Gastrocnemius medialis (tissue), 4 donors: Measurements from ENCODE around the gene LCNL1. TPM values are rescaled to one million over a fixed set of nuclear protein-coding genes. Genes with fewer than 3 reads are reported as not detected.

ENCODE experiments used
- ATAC-seq, 2 donors: fragments of 150-250 bp; one replicate each; pipeline ENCODE4 v1.9.1; 2016
- DNase-seq, 2 donors: peaks; one replicate each; pipeline ENCODE4 v3.0.0-alpha.2; 2019
- H3K27ac ChIP-seq, 4 donors: fragments of 200-600 bp; sonication (generic); 1 replicate in 1 of 4; 2 replicates in 3 of 4; pipeline ENCODE4 v1.5.1; 2016 to 2018; ENCODE audit warnings: mild to moderate bottlenecking in 2 of 4, moderate library complexity in 1 of 4
- H3K27me3 ChIP-seq, 3 donors: fragments of 200-600 bp; sonication (generic) in 2 of 3; 1 replicate in 1 of 3; 2 replicates in 2 of 3; pipeline versions ENCODE4 v1.5.1 to v1.6.0; 2016 to 2019; ENCODE audit warnings: mild to moderate bottlenecking in 1 of 3, moderate library complexity in 1 of 3
- H3K36me3 ChIP-seq, 2 donors: fragments of 200-600 bp; sonication (generic) in 1 of 2; one replicate each; pipeline ENCODE4 v1.5.1; 2017 to 2018
- H3K4me1 ChIP-seq, 2 donors: fragments of 200-600 bp; sonication (generic) in 1 of 2; one replicate each; pipeline ENCODE4 v1.5.1; 2016 to 2017; ENCODE audit warnings: mild to moderate bottlenecking in 2 of 2
- H3K4me3 ChIP-seq, 4 donors: fragments of 200-600 bp; sonication (generic) in 3 of 4; 1 replicate in 1 of 4; 2 replicates in 3 of 4; pipeline ENCODE4 v1.5.1; 2016 to 2019; ENCODE audit warnings: mild to moderate bottlenecking in 2 of 4
- H3K9me3 ChIP-seq, 3 donors: fragments of 200-600 bp; sonication (generic) in 2 of 3; 1 replicate in 1 of 3; 2 replicates in 2 of 3; pipeline ENCODE4 v1.5.1; 2016 to 2019
- POLR2A ChIP-seq, 2 donors: fragments of 450-650 bp; IDR thresholded peaks; one replicate each; pipeline ENCODE4 v1.6.1; 2017; ENCODE audit warnings: antibody characterized with exemption in 2 of 2, mild to moderate bottlenecking in 2 of 2, moderate library complexity in 2 of 2
- in situ Hi-C, 4 donors: fragments of 200-750 bp; cut with MboI; loops; one replicate each; pipeline versions ENCODE4 v1.15.0 to v1.8.0; 2017; ENCODE audit warnings: low sequenced_read_pairs in 4 of 4
- intact Hi-C: fragments of 100-400 bp; cut with DNase I; formaldehyde crosslinking; loops from one replicate; pipeline ENCODE4 v1.15.1; 2023; ENCODE audit warnings: low total_unique reads
- total RNA-seq, 4 donors: library from RNA; depleted of rRNA; stranded (reverse); fragments of >200 nt; gene quantifications; one replicate each; pipeline versions ENCODE4 v1.1.0 to v1.2.3, GENCODE V29; 2016
- TF ChIP-seq, protein P1 (sequence below), 5 experiments: fragments of 450-650 bp in 3 of 5; fragments of 200-600 bp in 2 of 5; sonication (generic) in 2 of 5; IDR thresholded peaks in 4 of 5; conservative IDR thresholded peaks in 1 of 5; 1 replicate in 4 of 5; 2 replicates in 1 of 5; pipeline ENCODE4 v1.5.1; 2016 to 2019; ENCODE audit warnings: antibody characterized with exemption in 5 of 5, mild to moderate bottlenecking in 3 of 5, moderate library complexity in 3 of 5

The LCNL1 gene
- total RNA-seq, 4 donors from 2014 or later, result 0.10 TPM; not detected in 3

- peaks cover 0 to 17% of the 10 kb centered on the region in 2 donors for H3K36me3 ChIP-seq
- DNase-seq, result no peak
- intact Hi-C loops, result no loop called here
- peak overlapping the region in 1 of 4 donors; percentile 10 for H3K4me3 ChIP-seq
- H3K9me3 ChIP-seq, result no peaks in the 10 kb centered on the region
- no peak for TF ChIP-seq POLR2A (IDR thresholded peaks at IDR 0.05)
- TF ChIP-seq, protein P1, sequence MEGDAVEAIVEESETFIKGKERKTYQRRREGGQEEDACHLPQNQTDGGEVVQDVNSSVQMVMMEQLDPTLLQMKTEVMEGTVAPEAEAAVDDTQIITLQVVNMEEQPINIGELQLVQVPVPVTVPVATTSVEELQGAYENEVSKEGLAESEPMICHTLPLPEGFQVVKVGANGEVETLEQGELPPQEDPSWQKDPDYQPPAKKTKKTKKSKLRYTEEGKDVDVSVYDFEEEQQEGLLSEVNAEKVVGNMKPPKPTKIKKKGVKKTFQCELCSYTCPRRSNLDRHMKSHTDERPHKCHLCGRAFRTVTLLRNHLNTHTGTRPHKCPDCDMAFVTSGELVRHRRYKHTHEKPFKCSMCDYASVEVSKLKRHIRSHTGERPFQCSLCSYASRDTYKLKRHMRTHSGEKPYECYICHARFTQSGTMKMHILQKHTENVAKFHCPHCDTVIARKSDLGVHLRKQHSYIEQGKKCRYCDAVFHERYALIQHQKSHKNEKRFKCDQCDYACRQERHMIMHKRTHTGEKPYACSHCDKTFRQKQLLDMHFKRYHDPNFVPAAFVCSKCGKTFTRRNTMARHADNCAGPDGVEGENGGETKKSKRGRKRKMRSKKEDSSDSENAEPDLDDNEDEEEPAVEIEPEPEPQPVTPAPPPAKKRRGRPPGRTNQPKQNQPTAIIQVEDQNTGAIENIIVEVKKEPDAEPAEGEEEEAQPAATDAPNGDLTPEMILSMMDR (IDR thresholded peaks at IDR 0.05 in 4 of 5, conservative IDR thresholded peaks at IDR 0.05 in 1 of 5), result no peak
- in situ Hi-C loops, result loop anchor here in 2 of 4 donors (10.0 to 25.0 kb wide), 2 partner anchors 88 to 159 kb away; partner anchors contain the start of genes CCDC183 (in 1 of the 2), FUT7 (in 1 of the 2) and TMEM141 (in 1 of the 2)
- peaks cover 18 to 53% of the 10 kb centered on the region in 2 donors for H3K4me1 ChIP-seq
- H3K27me3 ChIP-seq, result no peaks in the 10 kb centered on the region
- H3K27ac ChIP-seq, result peak overlapping the region; percentile 73 to 89 (median 76)
- ATAC-seq, result no peak
These were observed 36.4 kb upstream of the LCNL1 start for GRCh38 chr9:136946228-136947027.

DNA sequence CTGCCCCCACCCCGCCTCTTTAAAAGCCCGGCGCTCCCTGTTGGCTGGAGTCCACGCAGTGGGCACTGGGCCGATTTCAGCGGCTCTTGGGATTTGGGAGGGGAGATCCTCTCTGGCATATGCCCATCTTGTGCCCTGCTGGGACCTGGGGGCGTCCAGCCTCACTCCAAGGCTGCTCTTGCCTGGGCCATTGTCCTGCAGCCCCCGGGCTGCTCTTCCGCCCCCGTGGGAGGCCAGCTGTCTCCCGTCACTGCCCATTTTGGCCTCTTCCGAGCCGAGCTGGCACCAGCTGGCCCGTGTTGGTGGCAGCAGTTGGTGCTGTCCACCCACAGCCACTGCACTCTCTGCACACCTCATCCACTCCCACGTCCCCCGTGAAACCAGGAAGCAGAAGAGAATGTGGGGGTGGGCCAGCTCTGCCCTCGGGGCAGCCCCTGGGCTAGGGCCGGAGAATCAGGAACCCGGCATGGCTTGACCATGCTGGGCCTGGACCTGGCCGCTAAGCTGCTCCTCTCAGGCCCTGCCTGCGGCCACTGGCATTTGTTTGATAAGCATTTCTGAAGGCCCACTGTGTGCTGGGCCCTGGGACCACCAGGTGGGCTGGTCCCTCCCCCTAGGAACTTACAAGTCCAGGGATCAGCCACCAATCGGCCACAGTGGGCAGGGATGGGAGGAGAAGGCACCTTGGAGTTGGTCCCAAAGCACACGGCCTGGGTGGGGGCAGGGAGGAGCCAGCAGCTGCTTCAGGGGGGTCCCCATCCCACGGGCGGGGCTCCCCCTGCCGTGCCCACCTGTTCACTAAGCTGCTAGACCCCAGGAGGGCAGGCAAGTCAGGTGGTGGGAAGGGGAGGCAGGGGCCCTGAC lies 35.5 kb upstream of the LCNL1 start:
- no peak for ATAC-seq
- Histone ChIP-seq H3K27me3 (no peaks in the 10 kb centered on the region), H3K9me3 (no peaks in the 10 kb centered on the region), H3K4me1 (peaks cover 16 to 45% of the 10 kb centered on the region in 2 donors), H3K36me3 (peaks cover 0 to 8% of the 10 kb centered on the region in 2 donors), H3K4me3 (peak overlapping the region in 2 of 4 donors; percentile 4 to 10), H3K27ac (peak overlapping the region; percentile 73 to 89 (median 76))
- TF ChIP-seq, protein P1 (IDR thresholded peaks at IDR 0.05 in 4 of 5, conservative IDR thresholded peaks at IDR 0.05 in 1 of 5), result no peak
- no peak for TF ChIP-seq POLR2A (IDR thresholded peaks at IDR 0.05)
- no peak for DNase-seq
- in situ Hi-C loops (loop anchor here in 2 of 4 donors (10.0 to 25.0 kb wide), 2 partner anchors 88 to 160 kb away; partner anchors contain the start of genes CCDC183 (in 1 of the 2), FUT7 (in 1 of the 2) and TMEM141 (in 1 of the 2)), intact Hi-C loops (no loop called here)

- intact Hi-C loops, result no loop called here
- H3K4me1 ChIP-seq, result peaks cover 12 to 37% of the 10 kb centered on the region in 2 donors
- H3K9me3 ChIP-seq, result no peaks in the 10 kb centered on the region
- peaks cover 0 to under 1% of the 10 kb centered on the region in 2 donors for H3K36me3 ChIP-seq
- ATAC-seq (no peak), DNase-seq (peak in 1 of 2 donors; percentile 38)
- in situ Hi-C loops, result loop anchor here in 2 of 4 donors (10.0 to 25.0 kb wide), 2 partner anchors 87 to 161 kb away; partner anchors contain the start of genes CCDC183 (in 1 of the 2), FUT7 (in 1 of the 2) and TMEM141 (in 1 of the 2)
- TF ChIP-seq POLR2A (IDR thresholded peaks at IDR 0.05), result no peak
- TF ChIP-seq, protein P1 (IDR thresholded peaks at IDR 0.05 in 4 of 5, conservative IDR thresholded peaks at IDR 0.05 in 1 of 5), result peak in 4 of 5 experiments; percentile 26 to 52 (median 46)
- no peaks in the 10 kb centered on the region for H3K27me3 ChIP-seq
- H3K4me3 ChIP-seq, result no peak overlapping the region
- peak overlapping the region; percentile 73 to 89 (median 76) for H3K27ac ChIP-seq
These were observed 34.8 kb upstream of the LCNL1 start for GRCh38 chr9:136947955-136948510.

DNA sequence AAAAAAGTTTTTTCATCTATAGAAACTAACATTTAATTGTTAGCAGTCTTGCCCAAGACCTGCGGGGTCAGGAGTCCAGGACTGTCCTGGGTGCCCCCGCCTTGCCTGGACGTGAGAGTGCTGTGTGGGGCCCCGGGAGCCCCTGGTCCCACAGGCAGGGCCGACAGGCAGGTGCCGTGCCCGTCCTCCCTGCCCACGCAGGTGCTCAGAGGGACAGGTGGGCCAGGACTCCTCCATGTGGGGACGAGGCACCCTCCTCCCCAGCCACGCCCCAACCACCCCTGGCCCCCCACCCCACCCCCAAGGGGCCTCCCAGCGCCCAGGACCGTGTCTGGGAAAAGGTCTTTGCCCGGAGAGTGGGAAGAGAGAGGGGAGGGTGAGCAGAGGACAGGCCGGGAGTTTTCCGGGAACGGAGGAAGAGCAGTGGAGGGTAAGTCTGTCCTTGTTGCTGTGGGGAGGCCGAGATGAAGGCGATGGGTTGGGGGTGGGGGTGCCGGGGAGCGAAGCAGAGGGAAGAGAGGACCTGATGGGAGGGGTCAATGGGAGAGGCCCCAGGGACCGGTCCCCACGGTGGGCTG lies 33.5 kb upstream of the LCNL1 start:
- Histone ChIP-seq H3K4me1 (peaks cover 6 to 30% of the 10 kb centered on the region in 2 donors), H3K9me3 (no peaks in the 10 kb centered on the region), H3K27ac (peak overlapping the region; percentile 85 to 91 (median 87)), H3K27me3 (no peaks in the 10 kb centered on the region), H3K36me3 (no peaks in the 10 kb centered on the region), H3K4me3 (peak overlapping the region; percentile 67 to 82 (median 79))
- intact Hi-C loops (no loop called here), in situ Hi-C loops (loop anchor here in 2 of 4 donors (10.0 to 25.0 kb wide), 2 partner anchors 85 to 162 kb away; partner anchors contain the start of genes CCDC183 (in 1 of the 2), FUT7 (in 1 of the 2) and TMEM141 (in 1 of the 2))
- DNase-seq (no peak), ATAC-seq (peak; percentile 8 to 22)
- TF ChIP-seq POLR2A (IDR thresholded peaks at IDR 0.05), result no peak
- TF ChIP-seq, protein P1 (IDR thresholded peaks at IDR 0.05 in 4 of 5, conservative IDR thresholded peaks at IDR 0.05 in 1 of 5), result no peak
